Measurements from ENCODE around the gene FH.
A peak's percentile ranks its signal among the peaks of the same experiment; 100 is the strongest.

Gene FH

DNA sequence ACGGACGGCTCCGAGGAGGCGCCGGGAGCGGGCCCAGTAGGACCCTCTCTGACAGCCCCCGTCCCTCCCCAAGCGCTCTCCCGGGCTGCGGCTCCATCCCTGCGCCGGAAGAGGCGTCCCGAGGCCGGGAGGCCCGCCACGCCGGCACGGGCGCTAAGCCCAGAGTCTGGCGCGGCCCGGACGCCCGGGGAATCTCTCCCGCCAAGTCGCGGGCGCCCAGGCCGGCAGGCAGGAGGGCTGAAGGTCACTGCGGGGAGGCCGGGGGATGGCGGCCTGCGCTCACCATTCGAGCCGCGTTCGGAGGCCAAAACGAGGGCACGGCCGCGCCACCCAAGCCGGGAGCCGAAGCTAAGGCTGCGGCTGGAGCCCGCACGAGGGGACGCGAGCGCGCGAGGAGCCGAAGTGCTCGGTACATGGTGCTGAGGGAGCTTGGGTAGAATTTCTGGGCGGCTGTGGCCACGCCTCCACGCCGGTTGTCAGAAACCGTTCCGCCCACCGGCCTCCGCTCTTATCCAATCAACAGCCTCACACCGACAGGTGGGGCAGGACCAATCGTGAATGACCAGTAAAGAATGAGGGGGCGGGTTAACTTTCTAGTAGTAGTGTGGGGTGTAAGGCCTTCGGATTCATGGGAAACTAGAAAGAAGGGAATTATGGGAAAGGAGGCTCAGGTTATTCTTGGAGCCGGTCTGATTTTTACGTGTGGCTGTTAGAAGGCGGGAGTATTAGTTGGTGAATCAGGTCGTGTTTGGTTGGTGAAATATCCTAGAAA, at the start of gene FH:
TSS of gene FH (minus strand) at position 448 of the 772 bp plus-strand sequence. CDS start at position 415, 33 bp downstream.
- peak; percentile 98 for DNase-seq

DNA sequence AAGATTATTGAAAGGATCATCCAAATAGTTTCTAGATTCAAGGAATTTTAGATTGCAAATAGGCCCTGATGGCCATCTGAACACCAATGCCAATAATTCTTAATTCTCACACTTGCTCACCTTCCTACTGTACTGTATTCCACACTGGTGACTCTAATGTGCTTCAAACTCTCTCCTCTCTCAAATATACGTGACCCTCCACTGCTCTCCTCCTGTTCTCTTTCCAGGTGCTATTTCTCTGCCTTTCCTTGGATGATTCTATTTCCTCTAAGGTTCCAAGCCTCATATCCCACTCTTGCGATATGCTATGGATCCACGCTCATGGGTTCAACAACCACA, 41.3 kb upstream of the FH start:
- no peak for DNase-seq

DNA sequence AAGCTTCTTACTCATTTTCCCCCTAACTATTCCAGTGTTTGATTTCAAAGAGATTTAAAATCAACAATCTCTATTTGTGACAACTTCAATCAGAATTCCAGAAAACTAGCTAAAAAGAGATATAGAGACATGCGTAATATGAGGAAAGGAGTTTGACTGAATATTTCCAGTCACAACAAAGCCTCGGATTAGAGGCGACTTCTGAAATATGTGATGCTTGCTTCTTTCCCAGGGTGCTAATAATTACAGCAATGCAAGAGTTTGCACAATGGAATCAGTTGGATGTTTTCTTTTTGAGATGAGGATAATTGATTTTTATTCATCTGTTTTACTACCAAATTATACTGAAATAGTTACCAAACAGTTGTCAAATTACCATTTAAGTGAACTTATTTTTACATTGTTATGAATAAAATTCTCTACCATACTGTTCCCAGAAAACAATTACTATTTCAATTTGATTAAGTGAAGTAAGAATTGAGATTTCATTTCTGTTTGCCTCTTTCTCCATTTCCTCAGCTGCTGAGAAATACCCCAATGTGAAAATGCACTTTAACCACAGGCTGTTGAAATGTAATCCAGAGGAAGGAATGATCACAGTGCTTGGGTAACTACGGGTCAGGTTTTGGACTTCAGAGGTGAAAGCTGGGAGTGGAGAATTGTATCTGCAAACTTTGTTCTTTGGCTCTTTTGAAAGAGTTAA, 40.7 kb upstream of the FH start:
- DNase-seq = no peak

DNA sequence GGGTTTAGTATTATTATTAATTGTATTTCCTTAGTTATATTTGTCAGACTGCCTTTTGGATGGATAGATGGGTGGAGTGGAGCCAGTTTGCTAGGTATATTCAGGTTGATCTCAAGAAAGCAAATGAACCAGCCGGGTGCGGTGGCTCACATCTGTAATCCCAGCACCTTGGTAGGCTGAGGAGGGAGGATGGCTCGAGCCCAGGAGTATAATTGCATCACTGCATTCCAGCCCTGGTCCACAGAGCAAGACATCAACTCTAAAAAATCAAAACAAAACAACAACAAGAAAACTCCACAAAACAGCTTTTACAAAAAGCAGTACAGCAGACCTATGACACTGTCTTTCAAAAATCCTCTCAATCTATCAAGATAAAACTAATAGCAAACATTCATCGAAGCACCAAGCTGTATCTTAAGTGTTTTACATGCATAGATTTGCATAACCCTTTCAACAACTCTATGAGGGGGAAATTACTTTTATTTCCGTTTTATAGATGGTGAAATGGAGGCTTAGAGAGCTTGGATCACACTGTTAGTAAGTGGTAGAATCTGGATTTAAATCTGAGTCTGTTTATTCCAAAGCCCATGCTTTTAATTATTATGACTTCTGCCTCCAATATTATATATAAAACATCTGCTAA, 38.1 kb upstream of the FH start:
- DNase-seq = no peak

DNA sequence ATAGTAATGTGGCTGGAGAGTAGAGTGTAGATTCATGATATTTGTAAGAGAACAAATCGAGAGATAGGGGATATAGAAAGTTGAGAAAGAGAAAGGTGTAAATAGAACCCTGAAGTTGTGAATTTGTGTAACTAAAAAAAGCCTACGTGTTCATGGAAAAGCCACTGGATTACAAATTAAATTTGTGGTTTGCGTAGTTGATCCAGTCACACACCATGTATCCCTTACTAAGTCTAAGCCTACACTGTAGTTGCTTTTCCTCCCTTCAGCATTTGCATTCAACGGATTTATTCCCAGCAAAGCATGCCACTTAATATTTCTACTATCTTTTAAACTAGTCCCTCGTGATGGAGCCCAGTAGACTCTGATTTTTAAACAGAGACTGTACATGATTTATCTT, 37.5 kb upstream of the FH start:
- DNase-seq = no peak

DNA sequence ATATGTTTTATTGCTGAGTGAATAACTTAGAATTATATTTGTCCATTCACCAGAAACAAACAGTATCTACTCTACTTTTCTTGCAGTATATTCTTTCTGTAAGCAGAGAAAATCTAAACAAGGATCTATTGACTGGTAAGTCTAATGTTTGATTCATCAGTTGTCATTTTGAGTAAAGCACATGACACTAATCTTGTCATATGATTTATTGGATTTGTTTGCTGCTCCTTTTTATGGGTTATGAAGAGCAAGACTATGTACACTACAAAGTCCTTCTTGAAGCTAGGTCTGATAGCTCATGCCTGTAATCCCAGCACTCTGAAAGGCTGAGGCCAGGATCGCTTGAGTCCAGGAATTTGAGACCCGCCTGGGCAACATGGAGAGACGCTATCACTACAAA, 36.0 kb upstream of the FH start:
- DNase-seq = no peak

DNA sequence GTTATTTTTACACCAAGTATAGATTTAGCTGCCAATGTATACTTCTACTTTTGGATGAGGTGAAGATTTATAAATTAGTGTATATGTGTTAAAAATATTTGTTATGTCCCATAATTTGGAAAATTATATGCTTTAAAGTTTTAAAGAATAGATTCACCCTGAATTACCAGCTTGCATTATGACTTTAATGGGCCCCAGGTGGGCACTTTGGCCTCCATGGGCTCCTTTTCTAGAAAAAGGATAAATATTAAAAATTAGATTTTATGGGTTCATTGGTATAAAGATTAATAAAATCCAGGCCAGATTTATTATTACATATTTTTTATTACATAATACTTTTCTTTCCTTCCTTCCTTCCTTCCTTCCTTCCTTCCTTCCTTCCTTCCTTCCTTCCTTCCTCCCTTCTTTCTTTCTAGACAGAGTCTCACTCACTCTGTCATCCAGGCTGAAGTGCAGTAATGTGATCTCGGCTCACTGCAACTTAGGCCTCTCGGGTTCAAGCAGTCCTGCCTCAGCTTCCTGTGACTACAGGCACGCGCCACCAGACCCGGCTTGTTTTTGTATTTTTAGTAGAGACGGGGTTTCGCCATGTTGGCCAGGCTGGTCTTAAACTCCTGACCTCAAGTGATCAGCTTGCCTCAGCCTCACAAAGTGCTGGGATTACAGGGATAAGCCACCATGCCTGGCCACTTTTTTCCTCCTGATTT, 34.5 kb upstream of the FH start:
- DNase-seq = no peak

DNA sequence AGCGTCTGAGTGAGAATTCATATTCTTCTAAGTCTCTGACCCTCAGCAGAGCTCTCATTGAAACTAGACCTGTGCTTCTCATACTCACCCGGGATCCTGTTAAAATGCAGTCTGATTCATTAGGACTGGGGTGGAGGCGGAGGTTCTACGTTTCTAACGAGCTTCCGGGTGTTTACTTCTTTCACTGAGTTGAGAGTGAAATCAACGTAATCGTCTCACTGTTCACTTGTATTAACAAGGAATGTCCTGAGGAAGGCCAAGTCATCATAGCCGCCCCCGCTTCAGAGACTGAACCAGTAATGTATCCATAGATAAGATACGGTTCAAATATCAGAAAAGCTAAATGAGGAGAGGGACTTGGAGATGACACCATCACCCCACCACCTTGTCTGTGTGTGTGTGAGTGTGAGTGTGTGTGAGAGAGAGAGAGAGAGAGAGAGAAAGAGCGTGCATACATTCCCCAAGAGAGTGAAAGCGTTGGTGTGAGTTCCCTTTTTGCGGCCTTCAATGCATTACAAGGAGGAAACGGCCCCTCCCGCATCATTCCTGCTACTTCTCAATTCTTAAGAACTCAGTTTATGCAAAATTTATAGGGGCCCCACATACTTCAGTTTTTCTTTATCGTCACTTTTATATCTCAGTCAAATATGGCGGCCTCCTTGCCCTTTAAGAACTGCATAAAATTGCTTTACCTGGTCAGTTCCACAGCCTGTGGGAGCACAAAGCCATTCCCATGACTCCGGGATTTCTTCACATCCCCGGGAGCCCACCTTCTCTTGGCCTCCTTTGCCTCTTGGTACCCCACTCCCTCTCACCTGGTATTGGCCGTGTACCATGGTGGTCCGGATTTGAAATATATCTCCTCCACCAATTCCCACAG, 32.4 kb upstream of the FH start:
- peak; percentile 29 for DNase-seq

DNA sequence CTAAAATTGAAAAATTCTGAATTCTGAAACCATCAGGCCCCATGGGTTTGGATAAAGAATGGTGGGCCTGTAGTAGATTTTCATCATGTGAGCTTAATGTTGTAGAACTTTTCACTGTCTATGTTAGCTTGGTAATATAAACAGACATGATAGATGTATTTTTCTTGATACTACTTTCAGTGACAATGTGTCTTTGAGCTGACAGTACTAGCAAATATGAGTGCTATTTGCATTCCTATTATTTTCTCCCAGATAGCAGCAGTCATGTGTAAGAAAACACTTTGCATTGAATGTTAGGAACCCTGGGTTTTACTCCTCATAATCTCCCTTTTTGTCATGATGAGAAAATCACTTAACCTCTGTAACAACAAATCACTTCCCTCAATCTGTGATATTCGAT, 30.8 kb upstream of the FH start:
- no peak for DNase-seq

DNA sequence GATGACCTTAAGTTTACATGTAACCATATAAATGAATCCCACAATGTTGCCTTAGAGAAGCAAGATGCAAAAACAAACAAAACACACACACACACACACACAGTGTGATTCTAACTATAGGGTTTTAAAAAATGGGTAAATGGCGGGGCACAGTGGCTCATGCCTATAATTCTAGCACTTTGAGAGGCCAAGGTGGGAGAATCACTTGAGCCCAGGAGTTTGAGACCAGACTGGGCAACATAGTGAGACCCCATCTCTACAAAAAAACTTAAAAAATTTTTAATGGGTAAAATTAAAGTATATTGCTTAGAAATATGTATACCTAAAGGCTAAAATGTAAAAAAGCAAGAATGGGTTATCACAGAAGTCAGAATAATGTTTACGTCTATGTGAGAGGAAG, 28.5 kb upstream of the FH start:
- no peak for DNase-seq

DNA sequence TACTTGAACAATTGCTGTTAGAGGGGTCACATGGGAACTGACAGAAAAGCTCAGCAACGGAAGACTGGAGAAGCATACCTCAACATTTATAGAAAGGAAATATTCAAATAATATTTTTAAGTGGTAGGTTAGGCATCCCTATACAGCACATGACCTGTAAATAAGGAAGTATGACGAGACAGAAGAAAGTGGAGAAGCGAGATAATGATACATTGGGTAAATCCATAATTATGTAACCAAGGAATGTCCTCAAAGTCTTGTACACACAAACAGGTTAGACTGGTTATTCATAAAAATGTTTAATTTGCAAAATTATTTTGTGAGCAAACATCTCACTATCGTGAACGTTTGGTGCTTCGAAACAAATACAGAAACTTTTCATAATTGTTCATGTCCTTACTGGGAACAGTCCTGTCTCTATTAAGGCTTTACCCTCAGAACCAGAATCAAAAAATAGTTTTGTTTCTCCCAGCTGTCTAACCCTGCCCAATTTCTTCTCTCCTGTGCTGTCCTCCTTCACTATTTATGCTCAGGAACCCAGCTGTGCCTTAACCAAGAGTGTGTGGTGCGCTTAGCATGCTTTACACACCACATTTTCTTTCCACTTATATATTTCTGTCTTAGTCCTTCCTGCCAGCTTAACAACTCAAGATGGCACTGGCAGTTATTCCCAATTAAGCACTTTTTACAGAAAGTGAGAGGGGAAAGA, 22.8 kb upstream of the FH start:
- no peak for DNase-seq

DNA sequence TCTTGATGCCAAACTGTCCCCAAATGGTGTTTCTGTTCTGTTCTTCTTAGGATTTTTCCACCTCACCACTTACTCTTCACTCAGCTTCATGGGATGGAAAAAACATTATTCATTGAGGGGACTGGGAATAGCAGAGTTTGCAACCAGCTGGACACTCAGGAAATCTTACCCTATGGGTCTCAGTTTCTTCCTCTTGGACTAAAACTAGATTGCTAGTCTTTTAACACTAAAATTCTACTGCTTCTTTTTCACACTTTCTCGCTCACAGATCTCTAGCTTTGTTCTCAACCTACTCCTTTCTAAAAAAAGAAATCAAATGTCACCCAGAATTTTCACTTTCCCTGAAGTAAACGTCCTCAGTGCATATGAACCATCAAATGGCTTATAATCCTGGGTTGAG, 17.4 kb upstream of the FH start:
- no peak for DNase-seq

DNA sequence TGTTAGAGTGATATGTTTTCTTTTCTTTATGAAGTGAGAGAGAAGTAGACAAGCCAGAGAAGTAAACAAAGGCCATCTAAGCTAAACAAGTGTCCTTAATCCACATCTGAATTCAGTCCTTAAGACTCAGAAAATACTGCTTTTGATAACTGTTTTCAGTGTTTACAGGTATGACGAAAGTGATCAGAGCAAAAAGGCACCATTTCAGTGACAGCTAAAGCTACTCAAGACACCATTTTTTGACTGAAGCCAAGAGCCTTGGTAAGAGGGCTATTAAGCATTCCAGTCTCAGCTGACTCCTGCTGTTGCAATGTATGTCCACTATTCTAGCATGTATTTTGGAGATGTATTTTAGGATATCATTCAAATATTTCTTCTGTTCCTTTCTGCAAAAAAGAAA, 16.7 kb upstream of the FH start:
- DNase-seq = no peak

DNA sequence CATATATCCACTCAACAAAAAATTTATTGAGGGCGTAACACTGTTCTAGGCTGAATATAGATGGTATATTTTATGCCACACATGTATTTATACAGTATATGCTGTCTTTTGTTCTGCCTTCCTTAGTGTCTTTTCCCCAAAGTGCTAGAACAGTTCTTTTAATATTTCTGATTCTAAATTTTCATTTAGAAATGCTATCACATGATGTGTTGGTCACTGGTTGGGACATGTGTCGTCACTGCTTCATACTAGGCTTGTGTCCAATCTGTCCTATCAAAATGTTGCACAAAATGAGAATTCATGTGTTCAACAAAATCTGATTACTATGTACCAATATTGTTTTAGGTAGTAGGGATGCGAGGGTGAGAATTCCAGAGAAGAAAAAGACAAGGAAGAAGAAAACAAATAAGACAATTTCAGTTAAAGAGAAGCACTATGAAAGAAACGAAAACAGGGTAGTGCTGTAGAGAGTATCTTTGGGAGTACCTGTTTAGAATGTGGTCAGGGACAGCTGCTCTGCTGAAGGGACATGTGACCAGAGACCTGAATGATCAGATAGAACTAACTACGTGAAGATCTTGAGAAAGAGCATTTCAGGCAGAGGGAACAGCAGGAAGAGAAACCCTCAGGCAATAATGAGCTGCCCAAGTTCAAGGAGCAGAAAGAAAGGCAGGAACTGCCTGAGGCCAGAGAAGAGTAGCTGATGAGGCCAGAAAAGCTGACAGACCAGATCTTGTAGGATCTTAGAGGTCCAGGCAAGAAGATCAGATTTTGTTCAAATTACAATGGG, 14.0 kb upstream of the FH start:
- no peak for DNase-seq

DNA sequence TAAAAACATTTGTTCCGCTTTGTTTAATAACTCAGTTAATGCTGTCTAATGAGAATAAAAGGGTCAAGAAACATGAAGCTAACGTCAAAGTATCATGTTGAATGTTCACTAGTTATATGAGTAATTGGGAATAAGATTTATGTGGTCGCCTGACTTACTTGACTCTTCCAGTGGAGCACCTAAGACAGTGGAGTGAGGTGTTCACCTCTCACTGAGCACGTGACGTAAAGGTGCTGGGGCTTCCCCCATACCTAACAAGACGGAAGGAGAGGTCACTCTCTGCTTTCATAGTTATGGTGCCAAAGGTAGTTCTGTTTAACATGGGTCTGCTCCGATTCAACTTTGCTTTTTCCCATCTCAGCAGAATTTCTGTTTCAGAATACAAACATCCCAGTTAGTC, 13.3 kb upstream of the FH start:
- peak; percentile 25 for DNase-seq

DNA sequence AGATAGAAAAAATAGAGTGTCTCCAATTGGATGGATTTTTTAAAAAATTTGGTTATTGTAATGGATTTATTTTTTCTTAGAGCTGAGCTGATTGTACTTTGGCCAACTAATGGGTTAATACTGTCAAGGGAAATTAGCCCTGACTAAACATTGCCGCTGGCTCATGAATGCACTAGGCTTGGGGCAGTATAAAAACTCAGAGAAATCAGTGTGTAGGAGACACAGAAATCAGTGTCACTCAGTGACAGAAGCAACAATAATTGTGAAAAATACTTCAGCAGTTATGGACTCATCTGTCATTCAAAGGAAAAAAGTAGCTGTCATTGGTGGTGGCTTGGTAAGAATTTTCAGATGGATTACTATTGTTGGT, 12.6 kb upstream of the FH start, which contains the start of gene KMO:
TSS of gene KMO (plus strand) at position 217 of the 370 bp plus-strand sequence. CDS start at position 284, 67 bp downstream.
- no peak for DNase-seq

DNA sequence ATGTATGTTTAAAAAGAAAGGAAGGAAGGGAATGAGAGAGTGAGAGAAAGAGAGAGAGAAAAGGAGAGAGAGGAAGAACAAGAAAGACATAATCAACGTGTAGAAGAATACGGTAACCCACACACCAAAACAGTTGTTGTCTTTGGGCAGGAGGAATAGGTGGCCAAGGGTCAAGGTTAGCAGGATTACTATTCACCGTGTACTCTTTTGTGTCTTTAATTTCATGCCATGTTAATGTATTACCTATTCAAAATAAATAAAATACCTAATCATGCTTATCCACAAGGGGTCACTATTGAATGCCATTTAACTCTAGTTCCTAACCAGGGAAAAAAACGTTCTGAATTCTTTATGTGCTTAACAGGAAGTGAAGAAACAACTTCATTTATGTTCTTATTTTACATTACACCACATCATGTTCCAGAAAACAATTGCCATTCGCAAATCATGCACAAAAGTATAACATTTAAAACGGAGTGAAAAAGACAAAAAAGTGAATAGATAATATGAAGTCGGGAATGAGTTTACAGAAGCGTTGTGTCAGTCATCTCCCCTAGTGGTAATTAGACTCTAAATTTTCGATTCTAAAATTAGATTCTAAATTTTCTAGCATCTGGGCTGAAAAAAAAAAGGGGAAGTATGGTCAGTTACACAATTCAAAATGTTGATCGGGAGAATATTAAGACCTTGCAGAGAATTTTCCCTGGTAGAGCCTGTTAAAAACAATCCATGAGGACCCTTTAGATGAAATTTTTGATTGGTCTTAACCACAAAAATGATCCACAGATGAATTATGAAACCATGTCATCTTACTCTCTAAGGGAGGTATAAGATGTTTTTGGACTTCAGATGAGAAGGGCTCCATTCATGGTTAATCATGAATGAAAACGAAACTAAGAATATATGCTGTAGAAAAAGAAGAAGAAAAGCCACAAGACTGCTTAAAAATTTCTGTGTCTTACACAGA, 11.9 kb upstream of the FH start:
- DNase-seq = peak; percentile 68

DNA sequence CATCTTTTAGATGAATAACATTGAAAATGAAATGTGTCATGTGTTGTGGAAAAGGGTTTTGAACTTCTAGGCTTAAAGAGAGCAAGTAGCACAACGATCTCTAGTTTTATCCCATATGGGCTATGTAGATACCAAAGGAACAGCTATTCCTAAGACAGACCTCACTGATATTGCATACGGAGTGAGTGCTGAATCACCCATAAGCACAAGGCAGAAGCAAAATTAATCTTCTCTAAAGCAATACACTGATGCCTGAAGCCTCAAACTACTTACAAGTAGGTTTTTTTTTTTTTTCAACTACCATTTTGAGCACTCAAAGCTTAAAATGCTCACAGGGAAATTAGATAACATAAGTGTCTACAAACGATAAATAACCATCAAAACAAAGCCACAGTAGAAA, 7.6 kb upstream of the FH start:
- DNase-seq = no peak

DNA sequence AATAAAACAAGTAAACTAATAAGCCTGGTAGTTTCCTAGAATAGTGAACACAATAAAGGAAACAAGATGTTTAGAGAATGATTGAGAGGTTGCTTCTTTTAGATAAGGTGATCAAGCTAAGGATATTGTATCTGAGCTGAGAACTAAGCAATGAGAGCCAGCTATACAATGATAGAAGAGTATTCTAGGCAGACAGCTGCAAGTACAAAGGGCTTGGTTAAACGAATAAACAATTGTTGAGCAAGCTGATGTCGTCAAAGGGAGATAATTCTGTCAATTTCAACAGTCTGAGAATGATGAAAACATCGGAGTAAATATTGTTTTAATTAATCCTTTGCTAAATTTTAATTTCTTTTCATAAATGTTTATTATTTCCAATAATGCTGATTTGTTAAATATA, 5.5 kb upstream of the FH start:
- DNase-seq = no peak

DNA sequence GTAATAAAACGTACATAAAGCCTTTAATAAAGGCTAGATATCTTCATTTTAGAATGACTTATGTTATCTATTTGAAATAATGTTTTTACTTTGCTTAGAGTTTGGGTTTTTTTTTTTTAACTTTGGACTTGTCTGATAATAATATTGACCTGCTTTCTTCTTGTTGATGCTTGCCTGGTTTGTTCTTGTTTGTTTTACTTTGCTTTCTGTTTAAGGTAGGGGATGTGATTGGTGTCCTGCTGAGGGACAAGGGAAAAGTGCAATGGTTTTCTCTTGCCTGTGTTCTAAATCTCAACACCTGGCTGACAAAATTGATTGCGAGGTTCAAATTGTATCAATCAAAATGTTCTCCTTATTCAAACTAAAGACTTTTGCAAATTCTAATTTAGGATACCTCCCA, 2.2 kb upstream of the FH start:
- no peak for DNase-seq
